ENCODE measurements around the gene LCA5.
"Not testable (repeated sequence)": the region's sequence is repeated elsewhere in the genome, so short reads cannot be mapped to it uniquely, and the experiment has no call there.

LCA5 gene

DNA sequence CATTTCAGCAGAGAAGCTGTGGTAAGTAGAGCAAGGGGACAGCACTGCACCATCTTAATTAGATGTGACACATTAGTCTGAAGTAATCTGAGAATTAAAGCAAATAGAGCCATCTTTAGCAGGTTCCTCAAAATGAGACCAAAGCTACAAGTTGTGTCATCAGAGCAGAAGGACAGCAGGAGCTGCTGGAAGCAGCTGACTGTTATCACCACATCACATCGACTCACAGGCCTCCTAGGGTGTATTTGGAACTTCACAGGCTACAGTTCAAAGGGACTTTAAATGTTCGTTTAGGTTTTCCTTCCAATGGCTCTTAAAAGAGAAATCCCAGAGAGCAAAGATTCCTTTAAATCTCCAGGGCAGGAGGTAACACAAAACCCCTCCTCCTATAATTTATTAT, 69.5 kb downstream of the LCA5 start:
- peak; percentile 3 for DNase-seq (ENCODE audit: low spot score)

DNA sequence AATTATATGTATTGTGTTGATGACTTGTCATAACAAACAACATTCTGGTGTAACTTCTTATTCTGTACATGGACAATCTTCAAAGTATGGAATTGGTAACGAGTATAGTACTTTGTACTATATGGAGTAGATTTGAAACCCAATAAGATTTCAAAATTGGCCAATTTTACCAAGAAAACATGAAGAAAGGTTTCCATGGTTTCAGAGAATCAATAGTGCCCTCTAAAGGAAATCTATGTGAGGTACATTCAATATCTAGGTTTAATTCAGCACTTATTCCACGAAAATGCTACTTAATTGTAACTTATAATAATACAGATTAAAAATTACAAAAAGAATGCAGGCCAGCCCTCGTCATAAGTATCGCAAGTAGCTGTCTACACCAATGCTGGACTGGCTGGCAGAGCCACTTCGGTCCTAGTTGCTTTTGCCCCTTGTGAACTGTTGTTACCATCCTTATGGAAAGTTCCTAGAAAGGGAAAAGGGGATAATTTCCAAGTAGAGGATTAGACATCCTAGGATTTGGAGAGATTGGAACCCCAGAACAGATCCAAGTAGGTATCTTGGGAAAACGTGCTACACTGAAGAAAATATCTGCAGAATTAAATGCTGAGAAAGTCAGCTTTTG, 70.9 kb downstream of the LCA5 start:
- no peak for DNase-seq (ENCODE audit: low spot score)

DNA sequence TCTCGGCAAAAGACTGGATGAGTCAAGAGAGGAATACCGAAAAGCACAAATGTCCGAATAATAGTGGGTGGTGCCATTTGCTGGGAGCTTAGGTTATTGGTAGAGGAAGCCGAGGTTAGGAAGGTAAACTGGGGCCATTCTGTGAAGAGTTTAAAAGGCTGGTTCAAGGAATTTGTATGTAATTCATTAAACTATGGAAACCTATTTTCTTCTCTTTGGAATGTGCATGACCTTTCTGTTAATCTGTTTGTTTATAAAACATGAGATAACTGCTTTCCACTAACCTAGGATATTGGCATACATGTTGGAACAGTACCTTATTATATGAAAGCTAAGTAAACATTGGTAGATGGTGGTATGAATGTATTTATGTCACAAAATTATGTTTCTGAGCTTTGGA, 71.8 kb downstream of the LCA5 start:
- no peak for DNase-seq (ENCODE audit: low spot score)

- DNase-seq (ENCODE audit: low spot score) = no peak
Measured at GRCh38 chr6:79463621-79464050, 73.6 kb downstream of the LCA5 start.

- DNase-seq (ENCODE audit: low spot score) = no peak
Measured at GRCh38 chr6:79461205-79461604, 76.0 kb downstream of the LCA5 start.

- no peak for DNase-seq (ENCODE audit: low spot score)
Measured at GRCh38 chr6:79455446-79455845, 81.8 kb downstream of the LCA5 start.

DNA sequence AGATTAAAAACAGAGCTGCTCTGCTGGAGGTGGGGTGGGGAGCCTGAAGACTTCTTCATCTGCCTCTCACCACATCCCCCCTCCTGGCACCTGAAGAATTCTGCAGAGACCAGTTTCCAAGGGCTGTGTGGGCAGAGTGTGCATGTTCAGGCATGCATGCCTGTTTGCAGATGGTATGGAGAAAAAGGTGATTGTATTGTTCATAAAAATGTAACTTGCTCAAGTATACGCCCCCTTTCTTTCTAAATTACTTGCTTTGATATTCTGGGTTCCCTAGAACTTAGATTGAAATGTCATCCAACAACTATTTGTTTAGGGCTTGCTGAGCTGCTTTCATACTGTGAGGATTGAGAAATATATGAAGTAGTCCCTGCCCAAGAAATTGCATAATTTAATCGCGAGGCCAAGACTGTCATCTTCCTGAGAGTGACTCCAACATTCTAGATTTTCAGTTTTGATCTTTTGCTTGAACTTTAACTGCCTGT, 83.6 kb downstream of the LCA5 start:
- DNase-seq (ENCODE audit: low spot score) = no peak

GRCh38 chr6:79450984-79451383, 86.2 kb downstream of the LCA5 start:
- DNase-seq (ENCODE audit: low spot score) = no peak

DNA sequence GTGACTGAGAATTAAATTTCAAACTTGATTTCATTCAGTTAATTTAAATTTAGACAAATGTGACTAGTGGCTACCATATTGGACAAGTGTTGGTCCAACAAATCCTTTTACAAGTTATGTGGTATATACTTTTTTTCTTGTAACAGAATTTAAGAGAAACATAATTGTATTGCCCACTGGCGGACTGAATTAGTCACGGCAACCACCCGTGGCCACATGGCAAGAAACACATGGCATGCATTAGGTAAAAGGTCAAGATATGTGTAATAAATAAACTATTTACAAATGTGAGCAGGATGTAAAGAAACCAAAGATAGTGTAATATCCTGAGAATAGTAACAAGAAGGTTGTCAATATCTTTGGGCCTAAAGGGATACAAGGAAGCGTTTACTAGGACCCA, 91.2 kb downstream of the LCA5 start:
- DNase-seq (ENCODE audit: low spot score) = no peak

DNA sequence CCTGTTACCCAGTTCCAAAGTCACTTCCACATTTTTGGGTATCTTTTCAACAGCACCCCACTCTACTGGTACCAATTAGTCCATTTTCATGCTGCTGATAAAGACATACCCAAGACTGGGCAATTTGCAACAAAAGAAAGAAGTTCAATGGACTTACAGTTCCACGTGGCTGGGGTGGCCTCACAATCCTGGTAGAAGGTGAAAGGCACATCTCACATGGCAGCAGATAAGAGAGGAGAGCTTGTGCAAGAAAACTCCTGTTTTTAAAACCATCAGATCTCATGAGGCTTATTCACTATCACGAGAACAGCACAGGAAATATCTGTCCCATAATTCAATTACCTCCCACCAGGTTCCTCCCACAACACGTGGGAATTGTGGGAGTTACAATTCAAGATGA, 93.4 kb downstream of the LCA5 start:
- DNase-seq (ENCODE audit: low spot score) = not testable (repeated sequence)

- no peak for DNase-seq (ENCODE audit: low spot score)
Measured at GRCh38 chr6:79441192-79441591, 96.0 kb downstream of the LCA5 start.

- DNase-seq (ENCODE audit: low spot score) = no peak
Measured at GRCh38 chr6:79440598-79440997, 96.6 kb downstream of the LCA5 start.

DNA sequence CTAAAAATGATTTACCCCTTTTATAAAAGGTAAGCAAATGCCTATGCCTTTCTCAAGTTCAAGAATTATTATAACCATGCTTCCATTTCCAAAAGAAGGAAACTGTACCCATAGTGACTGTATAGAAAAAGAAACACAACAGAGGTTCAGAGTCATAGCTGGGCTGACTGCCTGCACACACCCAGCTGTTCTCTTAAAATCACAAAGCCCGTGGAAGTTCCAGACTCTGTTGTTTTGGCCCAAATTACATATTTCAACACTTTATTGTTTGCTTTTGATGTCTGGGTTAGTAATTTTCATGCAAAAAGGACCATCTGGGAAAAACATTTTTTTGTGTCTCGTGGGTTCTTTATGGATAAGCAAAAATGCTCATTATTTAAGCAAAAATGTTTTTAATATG, 99.2 kb downstream of the LCA5 start:
- DNase-seq (ENCODE audit: low spot score) = no peak

DNA sequence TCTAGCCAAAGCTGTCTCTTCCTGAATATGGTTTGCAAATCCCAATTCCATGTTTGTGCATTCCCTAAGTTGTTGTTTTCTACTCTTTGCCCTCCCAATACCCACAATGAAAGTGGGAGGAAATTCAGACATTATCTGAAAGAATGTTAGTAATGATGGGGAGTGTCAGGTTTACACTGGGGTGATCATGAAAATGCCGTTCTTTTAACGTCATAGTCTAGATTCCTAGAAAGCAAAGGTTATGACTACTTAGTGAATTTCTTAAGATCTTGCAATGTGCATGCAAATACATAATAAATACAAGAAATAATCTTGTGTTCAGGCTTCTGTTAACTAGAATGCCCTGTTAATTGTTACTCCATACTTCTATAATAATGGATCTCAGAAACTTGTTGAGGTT, 101.0 kb downstream of the LCA5 start:
- DNase-seq (ENCODE audit: low spot score) = no peak

DNA sequence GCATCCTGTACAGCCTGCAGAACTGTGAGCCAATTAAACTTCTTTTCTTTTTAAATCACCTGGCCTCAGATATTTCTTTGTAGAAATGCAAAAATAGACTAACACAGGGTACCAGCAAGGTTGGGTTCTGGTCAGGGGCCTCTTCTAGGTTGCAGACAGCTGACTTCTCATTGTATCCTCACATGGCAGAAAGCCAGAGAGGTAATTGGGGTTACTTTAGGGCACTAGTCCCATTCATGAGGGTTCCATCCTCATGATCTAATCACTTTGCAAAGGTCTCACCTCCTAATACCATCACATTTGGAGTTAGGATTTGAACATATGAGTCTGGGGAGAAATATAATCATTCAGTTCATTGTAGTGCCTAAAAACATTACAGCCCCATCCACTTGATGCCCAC, 101.5 kb downstream of the LCA5 start:
- DNase-seq (ENCODE audit: low spot score) = no peak

Data from hematopoietic multipotent progenitor cell treated with erythropoietin and hydrocortisone succinate and interleukin-3 and kit ligand, for 15 days (in vitro differentiated cells).